HEK293T (cell line): ENCODE results near the gene ZBTB2.

Experiments used
- ELF4 ChIP-seq: fragments of 450-650 bp; IDR thresholded peaks from 2 replicates; pipeline ENCODE4 v1.6.1; 2017; ENCODE audit warnings: antibody characterized with exemption
- FOXK2 ChIP-seq: fragments of 450-650 bp; IDR thresholded peaks from 2 replicates; pipeline ENCODE4 v1.6.1; 2016; ENCODE audit warnings: mild to moderate bottlenecking
- TARDBP ChIP-seq: fragments of 450-650 bp; IDR thresholded peaks from 2 replicates; pipeline ENCODE4 v1.6.1; 2016

- TF ChIP-seq FOXK2 (no peak), ELF4 (no peak), TARDBP (no peak)
These were observed 74.0 kb downstream of the ZBTB2 start for GRCh38 chr6:151317103-151317994.
